NCI-H510A (cell line): ENCODE measurements around the gene RSU1.
"Not testable (repeated sequence)": the region's sequence is repeated elsewhere in the genome, so short reads cannot be mapped to it uniquely, and the experiment has no call there.

Source experiments
- DNase-seq: peaks from one replicate; lab custom pipeline; 2025; lab: John Stamatoyannopoulos, UW

The RSU1 gene

DNA sequence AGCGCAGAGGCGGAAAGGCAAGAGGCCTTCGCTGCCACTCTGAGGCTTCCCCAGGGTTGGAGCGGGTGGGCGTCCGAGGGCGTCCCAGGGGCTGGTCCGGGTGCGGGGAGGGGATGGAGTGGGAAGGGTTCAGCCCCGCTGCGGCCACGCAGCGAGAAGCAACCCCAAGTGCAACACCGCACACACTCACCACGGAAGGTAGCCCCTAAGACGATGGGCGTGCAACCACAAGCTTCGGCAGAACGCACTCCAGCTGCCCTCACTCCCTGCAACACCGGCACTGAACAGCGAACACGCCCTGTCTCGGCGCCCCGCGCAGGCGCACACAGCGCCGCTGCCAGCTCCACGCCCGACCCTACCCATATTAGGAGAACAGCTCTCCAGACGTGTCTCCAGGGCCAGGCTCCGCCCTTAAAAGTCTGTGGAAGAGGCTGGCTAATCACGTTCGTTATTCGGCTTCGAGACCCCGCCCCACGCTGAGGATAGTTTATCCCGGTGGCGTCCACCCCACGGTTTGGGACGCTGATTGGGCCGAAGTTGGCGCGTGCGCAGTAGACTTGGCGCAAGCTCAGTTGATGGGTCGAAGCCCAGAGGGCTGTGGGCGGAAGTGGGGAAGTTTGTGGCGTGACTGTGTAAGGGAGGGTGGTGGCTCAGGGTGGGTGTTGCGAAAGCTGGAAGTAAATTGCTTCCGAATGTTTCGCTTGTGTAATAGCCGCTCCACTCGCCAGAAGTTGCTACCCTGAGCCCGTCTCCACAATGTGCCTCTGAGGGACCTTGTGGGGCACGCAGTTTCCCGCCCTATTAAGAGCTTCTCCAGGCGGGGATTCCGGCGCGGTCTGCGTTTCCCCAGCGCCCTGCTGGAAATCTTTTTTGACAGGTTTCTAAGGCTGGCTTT, at the start of gene RSU1:
Gene RSU1, minus strand, starts transcription at position 300 of the 895 bp plus-strand sequence. CDS start 343 bp downstream, outside the sequence.
- DNase-seq = peak; percentile 97

DNA sequence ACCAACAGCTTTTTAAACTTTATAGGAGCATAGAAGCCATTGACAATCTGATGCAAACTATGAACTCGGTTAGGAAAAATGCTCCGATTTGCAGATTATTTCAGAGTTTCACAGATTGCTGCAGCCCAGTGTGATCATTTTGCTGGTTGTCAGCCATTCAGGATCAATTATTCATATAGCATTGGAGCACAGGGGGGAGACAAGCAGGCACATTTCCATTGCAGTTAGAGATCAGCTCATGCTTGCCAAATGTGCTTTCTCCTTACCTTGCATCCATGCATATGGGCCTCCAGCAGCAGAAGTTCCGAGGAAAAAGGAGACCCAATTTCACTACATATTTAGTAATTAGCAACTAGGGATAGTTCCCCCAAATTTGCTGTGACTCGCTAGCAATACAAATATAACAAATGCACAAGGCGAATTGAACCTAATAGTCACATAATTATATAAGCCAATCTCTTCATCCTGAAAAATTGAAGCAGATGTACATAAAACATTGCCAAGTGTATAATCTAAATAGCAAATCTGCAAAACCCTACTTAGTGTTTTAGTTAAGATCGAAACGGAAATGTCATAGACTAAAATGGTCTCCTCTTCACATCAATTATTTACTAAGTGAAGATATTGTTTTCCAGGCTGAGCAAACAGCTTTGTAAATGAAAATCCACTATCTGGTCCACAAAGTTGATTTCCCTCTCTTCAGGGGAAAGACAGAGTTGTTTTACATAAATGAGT, 49.5 kb upstream of the RSU1 start:
- no peak for DNase-seq

DNA sequence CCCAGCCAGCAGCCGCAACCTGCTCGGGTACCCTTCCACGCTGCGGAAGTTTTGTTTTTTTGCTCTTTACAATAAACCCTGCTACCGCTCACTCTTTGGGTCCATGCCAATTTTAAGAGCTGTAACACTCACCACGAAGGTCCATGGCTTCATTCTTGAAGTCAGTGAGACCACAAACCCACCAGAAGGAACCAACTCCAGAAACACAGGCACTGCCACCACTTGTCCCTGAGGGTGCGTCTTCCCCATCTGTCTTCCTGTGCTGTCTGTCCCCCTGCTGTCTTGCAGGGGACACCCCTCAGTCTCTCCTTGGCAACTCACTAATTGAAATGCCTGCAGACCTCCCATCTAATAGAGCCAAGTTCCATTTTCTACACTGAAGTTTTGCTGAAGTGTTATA, 48.5 kb upstream of the RSU1 start:
- no peak for DNase-seq

DNA sequence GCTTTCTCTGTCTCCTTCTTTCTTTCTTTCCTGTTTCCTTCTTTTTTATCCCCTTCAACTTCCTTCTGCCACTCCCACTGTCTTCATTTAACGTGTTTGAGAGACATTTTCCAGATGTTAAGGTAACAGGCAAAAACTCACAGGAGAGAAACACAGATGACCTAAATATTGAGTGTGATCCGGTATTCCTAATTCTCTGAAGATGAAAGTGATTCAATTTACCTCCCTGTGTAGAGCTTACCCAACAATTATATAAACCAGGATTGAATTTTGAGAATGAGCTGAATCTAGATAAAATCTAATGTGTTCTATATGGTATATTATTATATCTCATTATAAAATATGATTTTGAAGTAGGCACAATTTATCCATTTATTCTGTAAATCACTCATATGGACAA, 46.5 kb upstream of the RSU1 start:
- DNase-seq = no peak

DNA sequence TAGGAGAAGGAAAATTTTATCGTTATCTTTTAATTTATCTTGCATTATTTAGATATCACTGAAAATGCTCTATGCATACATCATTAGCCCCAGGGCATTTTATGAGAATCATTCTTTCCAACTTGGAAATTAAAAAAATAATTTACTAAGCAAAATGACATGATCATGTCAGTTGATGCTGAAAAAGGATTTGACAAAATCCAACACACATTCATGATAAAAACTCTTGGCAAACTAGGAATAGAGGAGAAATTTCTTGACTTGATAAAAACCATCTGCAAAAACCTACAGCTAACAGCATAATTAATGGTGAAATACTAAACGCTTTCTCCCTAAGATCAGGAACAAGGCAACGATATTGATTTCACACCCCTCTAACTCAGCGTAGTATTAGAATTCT, 40.2 kb upstream of the RSU1 start:
- no peak for DNase-seq

DNA sequence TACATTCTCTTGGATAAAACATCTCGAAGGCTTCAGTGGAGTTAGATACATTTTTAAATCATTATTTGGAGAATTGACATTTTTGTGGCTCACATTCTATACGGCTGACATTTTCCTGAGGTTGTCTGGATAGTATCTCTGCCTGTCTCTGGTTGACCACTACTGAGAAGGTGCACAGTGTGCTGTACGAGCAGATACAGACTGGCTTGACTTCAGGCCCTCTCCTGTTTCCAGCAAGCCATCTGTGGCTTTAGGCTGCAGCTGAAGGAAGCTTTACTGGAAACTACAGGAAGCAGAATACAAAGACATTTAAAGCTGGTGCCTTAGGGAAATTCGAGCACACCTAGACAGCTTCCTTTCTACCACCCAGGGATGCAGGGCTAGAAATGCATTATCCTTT, 39.3 kb upstream of the RSU1 start:
- no peak for DNase-seq

DNA sequence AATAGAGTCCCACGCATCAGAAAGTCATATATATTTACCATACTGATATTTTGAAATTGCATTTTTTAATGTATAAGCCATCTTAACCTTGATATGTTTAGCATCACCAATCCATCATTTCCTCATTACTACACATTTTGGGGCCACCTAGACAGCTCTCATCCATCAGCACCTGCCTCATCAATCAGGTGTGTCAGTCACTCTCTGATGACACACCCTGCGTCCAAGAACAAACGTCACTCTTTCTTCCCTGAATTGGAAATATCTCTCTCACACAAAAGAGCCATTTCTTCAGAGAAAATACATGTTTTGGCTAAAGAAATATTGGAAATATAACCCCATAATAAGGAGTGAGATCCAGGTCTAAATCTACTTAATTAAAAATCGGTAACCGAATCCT, 38.9 kb upstream of the RSU1 start:
- DNase-seq = no peak

DNA sequence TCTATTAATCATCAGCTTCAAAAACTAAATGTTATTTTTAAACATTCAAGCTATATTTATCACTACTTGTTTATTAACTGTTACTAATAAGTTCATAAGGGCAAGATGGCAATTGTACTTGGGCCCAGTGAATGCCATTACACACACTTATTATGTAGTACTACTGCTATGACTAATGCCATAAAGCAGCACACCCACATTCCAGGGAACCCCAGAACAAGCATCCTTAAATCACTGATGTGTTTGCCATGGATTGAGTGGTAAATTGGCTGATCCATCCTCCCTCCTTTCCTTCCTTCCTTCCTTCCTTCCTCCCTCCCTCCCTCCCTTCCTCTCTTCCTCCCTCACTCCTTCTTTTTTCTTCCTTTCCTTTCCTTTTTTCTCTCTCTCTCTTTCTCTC, 37.4 kb upstream of the RSU1 start:
- no peak for DNase-seq

DNA sequence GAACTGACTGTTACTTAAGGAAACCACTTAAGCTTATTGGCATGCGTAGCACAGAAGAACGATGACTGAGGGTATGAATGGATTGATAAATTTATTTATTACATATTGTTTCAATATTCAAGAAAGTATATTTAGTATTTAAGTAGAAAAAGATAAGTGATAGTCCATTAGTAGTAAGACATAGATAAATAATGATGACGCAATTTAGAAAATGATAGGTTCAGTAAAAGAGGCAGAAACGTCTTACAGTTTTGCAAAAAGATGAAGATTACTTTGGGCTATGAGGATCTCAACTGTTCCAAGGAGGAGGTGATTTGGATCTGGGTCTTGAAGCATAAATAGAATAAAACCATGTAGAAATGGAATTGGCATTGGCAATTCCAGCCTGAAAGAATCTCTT, 36.6 kb upstream of the RSU1 start:
- DNase-seq = no peak

DNA sequence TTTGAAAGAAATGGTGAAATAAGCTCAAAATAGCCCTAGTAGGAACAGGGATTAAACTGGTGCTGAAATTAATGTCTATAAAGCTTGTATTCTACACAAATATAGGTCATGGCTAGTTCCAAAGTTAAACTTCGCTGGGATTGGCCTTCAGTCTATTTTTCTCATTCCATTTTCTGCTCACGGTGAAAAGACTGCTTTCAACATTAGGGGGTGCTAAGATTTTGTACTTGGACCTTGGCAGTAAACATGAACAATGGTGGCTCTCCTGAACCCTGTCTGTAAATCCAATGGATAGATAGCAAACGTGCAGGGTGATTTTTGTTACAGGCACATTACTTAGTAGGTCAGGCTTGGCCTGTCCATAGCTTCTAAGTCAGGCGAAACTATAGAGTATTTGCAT, 36.0 kb upstream of the RSU1 start:
- no peak for DNase-seq

DNA sequence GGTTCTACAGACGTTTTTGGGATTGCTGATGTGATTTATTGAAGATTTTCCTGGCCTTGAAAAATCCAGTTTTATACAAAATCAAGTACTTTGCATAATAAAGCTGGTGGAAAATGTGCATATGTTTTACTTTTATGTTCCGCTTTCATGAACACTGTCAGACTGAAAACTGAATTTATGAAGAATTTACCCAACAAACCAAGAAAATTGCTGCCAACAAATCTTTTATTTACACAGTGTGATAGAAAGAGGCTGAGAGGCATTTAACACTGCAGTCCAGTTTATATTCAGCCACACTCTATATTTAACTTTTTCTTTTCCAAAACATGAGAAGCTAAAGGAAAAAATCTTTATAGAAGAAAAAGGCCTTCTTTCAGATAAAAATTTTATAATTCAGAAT, 35.4 kb upstream of the RSU1 start:
- DNase-seq = no peak

DNA sequence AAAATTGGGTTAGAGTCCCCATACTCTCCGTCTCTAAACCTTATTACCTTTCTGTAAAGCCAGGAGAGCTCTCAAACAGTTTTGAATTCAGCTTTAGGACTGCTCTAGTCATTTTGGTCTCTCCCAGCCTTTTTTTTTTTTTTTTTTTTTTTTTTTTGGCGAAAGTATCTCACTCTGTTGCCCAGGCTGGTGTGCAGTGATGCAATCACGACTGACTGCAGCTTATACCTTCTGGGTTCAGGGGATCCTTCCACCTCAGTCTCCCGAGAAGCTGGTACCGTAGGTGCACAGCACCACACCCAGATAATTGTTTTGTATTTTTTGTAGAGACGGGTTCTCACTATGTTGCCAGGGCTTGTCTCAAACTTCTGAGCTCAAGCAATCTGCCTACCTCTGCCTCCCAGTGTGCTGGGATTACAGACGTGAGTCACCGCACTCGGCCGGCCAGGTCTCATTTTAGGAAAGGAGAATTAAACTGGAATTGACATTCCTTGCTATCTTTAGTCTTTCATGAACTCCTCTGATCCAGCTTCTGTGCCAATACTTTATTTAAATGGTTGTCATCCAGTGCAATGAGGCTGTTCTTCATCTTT, 31.4 kb upstream of the RSU1 start:
- DNase-seq = no peak

DNA sequence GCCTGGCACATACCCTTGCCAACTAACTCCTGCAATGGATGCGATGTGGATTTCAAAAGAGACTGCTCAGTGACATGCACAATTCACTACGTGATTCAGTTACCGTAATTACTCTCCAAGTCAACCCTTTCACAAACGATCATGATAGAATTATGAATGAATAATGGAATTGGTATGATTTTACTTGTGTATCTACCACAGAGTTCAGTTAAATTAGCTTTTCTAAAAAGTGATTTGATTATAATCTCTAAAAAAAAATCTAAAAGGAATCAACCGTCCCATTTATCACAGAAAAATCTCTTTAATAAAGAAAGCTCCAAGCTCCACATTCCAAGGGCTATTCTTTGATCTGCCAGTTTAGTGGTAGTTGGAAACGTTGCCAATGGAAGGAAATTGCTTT, 30.4 kb upstream of the RSU1 start:
- no peak for DNase-seq

DNA sequence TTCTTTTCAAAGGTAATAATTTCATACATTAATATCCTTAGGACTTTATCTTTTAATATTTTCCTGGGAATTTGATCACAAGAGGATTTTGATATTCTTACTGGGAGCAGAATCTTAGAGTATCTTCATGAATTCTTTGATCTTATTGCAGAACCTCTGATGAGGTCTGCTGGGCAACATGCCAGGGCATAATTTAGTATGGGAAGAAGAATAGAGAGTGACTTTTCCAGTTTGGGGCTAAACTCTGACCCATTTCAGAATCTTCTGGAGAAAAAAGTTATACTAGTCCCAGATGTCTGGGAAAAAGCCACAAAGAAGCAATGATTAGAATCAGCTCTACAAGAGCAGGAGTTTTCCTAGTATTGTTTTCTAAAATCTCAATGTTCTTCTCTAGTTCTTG, 28.0 kb upstream of the RSU1 start:
- DNase-seq = no peak

DNA sequence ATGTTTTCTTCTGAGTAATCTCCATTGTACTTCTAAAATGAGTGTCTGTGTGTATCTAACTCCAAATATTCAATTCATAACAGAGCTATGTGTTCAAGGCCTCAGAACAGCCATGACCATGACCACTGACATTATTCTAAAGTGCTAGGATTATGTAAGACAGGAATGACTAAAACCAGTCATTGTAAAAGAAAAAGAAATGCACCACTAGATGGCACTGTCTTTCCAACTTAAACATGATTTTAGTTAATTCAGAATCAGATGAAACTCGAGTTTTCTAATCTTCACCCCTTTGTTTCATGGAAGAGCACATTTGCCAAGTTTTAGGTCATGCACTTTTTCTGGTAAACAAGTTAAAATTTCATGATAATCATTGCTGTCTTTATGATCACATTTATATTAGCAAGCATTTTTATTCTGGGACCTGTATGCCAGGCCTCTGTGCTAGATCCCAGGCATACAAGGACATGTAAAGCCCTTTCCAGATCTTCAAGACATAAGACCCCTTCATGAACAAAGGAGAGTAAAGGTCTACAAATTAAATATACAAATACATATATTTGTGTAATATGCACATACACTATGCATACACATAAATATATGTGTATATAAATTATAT, 26.1 kb upstream of the RSU1 start:
- DNase-seq = peak; percentile 25

DNA sequence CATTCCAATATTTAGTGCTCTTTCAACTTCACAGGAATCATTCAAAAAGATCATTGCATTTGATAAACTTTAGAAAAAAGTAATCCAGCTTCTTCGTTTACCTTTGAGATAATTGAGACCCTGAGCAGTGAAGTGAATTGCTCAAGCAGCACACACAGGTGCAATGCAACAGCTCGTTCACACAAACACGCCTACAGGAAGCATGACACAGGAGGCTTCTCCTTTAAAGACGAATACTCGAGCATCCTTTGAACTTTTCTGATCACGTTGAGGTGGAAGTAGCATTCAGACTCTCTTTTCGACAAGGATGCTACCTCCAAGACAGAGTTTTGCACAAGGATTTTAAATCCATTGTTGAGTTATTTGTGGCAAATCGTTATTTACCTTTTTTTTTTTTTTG, 18.0 kb upstream of the RSU1 start:
- DNase-seq = no peak

DNA sequence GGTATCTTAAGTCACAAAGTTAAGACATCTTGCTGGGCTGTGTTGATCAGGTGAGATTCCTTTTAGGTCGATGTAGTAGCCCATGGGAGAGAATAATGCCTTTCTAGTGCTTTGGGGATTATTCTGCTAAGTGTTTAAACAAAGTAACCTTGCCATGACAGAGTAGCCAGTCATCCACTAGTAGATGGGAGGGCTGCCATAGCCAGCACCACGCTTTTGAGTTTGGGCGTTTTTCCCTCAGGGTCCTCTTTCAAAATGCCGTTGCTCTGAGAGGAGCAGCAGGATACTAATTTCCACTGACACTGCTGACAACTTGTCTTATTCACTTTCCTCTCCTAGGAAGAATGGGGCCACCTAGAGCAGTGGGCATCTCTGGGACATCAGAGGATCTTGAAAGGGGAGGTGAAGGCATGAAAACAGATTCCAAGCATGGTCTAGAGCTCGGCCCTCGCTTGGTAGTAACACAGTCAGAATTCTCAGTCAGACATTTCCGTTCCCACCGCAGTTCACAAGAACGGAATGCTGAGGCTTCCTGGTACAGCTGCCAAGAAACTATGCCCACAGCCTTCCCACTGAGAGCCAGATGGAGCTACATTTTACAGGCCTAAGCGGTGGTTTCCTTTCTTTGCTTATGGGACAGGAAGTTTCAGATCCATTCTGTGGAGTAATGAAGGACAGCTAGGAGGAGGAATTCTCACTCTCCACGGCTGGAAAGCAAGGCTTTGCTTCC, 15.3 kb upstream of the RSU1 start:
- DNase-seq = no peak

DNA sequence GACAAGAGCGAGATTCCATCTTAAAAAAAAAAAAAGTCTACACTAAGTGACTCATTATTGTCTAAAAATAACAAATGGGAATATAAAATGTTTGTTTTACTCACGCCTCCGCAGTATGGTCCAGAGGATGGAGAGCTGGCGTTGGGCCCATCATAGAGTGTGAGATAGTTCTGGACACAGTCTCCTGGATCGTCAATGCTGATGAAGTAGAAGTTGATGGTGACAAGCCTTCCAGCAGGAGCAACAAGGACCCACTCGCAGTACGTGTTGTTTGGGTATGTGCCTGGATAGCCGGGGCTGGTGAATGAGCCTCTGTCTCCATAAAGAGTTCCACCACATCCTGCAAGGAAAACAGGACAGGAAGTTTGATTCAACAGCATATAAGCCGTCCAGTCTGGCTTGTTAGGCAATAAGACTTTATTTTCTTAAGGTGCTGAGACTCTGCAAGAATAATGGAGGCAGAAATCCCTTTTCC, 11.5 kb upstream of the RSU1 start:
- DNase-seq = no peak

DNA sequence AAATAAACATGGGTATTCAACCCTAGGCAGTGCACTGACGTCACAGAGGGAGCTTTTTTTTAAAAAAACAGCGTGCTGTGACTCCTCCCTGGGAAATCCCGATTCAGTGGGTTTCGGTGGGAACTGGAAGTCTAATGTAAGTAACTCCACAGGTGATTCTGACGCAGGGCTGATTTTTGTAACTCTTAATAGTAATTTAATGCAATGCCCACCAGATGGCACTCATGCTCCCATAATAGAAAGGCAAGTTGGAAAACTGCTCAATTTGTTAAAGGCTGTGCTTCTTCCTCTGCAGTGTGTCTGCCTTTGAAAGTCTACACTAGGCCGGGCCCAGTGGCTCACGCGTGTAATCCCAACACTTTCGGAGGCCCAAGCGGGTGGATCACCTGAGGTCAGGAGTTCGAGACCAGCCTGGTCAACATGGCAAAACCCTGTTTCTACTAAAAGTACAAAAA, 10.9 kb upstream of the RSU1 start:
- peak; percentile 23 for DNase-seq

DNA sequence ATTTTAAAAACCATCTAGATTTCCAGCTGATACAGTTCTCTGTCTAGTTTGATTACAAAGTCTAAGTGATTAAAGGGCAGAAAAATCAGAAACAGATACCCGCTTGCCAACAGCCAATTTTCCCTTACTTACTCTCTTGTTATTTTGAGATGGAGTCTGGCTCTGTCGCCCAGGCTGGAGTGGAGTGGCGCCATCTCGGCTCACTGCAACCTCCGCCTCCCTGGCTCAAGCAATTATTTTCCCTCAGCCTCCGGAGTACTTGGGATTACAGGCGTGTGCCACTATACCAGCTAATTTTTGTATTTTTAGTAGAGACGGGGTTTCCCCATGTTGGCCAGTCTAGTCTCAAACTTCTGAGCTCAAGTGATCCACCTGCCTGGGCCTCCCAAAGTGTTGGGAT, 10.2 kb upstream of the RSU1 start:
- not testable (repeated sequence) for DNase-seq

DNA sequence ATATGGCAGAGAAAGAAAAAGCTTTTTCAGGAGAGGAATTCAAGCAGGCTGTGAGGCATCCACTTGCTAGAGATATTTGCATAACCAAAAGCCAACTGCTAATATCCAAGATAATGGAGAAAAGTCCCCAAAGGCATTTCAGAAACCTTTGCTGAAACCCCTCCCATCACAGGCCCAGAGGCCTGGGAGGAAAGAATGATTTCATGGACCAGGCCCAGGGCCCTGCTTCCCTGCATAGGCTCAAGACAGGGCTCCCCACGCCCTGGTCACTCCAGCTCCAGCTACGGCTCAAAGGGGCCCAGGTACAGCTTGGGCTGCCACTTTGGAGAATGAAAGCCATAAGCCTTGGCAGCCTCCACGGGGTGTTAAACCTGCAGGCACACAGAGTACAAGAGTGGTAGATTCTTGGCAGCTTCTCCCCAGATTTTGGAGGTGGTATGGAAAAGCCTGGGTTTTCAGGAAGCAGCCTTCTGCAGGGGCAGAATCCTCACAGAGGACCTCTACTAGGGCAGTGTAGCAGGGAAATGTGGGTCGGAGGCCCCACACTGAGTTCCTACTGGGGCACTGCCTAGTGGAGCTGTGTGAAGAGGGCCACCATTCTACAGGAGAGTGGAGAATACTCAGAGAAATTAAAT, 5.6 kb upstream of the RSU1 start:
- no peak for DNase-seq
